ENCODE results near the gene AOC2.
A peak's percentile ranks its signal among the peaks of the same experiment; 100 is the strongest.

Gene AOC2, protein sequence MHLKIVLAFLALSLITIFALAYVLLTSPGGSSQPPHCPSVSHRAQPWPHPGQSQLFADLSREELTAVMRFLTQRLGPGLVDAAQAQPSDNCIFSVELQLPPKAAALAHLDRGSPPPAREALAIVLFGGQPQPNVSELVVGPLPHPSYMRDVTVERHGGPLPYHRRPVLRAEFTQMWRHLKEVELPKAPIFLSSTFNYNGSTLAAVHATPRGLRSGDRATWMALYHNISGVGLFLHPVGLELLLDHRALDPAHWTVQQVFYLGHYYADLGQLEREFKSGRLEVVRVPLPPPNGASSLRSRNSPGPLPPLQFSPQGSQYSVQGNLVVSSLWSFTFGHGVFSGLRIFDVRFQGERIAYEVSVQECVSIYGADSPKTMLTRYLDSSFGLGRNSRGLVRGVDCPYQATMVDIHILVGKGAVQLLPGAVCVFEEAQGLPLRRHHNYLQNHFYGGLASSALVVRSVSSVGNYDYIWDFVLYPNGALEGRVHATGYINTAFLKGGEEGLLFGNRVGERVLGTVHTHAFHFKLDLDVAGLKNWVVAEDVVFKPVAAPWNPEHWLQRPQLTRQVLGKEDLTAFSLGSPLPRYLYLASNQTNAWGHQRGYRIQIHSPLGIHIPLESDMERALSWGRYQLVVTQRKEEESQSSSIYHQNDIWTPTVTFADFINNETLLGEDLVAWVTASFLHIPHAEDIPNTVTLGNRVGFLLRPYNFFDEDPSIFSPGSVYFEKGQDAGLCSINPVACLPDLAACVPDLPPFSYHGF

DNA sequence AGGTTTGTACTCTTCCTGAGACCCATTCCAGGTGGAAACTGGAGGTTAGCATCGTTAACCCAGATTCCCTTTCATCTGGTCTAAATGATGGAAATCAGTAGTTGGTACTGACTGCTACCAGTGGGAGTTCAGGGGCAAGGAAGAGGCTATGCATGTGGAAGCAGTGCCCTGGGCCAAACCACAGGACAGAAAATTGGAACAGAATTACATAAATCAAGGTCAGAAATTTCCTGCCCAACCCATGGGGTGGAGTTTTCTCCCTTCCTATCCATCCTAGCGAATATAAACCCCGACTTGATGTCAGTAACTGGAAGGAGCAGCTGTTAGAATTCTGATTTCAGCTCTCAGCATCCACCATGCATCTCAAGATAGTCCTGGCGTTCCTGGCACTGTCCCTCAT lies at the start of gene AOC2:
TSS of gene AOC2 (plus strand) at position 310 of the 400 bp plus-strand sequence. CDS start at position 357, 47 bp downstream.
- no peak for DNase-seq (ENCODE audit: low read depth)

DNA sequence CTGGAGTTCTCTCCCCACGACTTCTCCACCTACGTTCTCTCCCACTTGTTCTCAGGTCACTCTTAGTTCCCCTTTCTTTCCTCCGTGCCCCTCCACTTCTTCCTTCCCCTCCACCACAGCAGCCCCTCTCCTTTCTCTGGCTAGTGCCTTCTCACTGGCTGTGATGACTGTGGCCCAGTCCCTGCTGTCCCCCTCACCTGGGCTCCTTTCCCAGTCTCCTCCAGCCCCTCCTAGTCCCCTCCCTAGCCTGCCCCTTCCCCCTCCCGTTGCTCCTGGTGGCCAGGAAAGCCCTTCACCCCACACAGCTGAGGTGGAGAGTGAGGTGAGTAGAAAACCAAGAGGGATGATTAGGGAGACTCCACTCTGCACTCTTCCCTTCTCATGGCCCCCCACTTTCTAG lies 49.3 kb upstream of the AOC2 start:
- DNase-seq (ENCODE audit: low read depth): no peak

DNA sequence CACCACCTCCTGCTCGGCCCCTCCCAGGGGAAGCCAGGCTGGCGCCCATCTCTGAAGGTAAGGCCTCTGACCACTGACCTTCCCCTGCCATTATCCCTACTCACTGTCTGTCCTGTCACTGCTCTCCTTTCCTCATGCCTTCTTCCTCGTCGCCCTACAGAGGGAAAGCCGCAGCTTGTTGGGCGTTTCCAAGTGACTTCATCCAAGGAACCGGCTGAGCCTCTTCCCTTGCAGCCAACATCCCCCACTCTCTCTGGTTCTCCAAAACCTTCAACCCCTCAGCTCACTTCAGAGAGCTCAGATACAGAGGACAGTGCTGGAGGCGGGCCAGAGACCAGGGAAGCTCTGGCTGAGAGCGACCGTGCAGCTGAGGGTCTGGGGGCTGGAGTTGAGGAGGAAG lies 48.9 kb upstream of the AOC2 start:
- DNase-seq (ENCODE audit: low read depth): no peak

DNA sequence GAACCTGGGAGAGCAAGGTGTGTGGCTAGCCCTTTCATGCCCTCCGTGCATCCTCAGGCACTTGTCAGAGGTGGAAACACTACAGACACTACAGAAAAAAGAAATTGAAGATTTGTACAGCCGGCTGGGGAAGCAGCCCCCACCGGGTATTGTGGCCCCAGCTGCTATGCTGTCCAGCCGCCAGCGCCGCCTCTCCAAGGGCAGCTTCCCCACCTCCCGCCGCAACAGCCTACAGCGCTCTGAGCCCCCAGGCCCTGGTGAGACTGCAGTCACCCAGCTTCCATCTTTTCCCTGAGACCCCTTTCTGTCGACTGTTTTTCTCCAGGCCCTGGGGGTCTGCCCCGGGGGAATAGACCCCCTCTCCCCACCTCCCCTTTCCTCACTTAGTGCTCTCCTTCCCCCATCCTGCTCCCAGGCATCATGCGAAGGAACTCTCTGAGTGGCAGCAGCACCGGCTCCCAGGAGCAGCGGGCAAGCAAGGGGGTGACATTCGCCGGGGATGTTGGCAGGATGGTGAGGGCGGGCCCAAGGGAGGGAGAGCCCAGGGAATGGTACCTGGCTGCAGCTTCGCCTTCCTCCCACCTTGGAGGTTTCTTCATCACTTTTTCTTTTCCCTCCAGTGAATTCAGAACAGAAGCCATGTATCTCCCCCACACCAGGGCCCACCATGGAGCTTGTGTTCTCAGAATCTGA lies 48.2 kb upstream of the AOC2 start:
- no peak for DNase-seq (ENCODE audit: low read depth)

DNA sequence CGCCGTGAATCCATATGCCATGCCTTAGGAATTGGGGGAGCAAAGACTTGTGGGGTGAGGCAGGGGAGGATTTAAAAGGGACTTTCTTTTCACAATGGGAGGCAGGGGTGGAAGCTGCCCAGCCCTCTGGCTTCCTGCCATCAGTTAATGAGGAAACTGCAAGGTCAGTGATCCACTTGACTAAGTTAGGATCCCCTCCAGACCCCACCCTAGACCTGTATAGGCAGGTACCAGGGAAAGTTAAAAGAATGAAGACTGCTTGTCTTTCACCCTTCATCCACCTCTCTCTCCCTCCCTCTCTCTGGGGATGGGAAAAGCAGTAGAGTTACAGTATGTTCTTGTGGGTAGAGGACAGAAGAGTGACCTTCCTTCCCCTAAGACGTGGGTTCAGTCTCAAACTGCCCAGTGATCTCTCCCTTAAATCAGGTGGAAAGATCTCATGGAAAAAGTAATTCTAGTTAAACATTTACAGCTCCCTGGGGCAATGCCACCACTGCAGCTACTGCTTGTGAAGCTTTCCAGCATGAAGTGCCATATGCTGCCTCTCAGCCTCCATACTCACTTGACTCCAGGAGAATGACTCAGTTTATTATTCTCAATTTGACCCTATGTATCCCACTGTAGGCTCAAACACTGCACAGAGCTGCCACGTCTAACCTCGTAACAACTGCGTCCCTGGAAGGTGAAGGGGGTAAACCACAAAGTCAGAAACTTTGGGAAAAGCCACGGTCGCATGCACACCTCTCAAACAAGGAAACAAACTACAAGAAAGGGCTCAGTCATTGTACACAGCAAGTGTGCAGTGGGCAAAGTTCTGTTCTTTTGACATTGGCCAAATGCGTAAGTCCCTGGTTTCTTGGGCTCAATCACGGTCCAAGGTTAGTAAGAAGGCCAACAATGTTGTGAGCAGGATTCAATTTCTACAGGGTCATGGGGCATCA lies 47.0 kb upstream of the AOC2 start:
- no peak for DNase-seq (ENCODE audit: low read depth)

DNA sequence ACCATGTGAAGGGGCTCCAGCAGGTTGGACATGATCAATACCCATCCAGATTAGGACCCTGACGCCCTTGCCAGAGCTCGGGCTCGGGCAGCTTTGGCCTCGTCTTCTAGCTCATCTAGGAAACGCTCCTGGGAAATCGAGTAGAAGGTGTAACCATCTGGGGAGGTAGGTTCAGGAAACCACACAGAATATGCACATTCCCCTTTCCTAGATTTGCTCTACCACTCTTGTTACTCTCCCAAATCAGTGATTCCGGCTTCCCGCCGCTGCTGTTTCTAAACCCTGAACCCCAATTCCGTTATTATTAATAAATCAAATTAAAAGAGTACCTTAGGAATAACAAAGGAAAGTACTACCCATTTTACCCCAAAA lies 46.4 kb upstream of the AOC2 start:
- DNase-seq (ENCODE audit: low read depth): no peak

DNA sequence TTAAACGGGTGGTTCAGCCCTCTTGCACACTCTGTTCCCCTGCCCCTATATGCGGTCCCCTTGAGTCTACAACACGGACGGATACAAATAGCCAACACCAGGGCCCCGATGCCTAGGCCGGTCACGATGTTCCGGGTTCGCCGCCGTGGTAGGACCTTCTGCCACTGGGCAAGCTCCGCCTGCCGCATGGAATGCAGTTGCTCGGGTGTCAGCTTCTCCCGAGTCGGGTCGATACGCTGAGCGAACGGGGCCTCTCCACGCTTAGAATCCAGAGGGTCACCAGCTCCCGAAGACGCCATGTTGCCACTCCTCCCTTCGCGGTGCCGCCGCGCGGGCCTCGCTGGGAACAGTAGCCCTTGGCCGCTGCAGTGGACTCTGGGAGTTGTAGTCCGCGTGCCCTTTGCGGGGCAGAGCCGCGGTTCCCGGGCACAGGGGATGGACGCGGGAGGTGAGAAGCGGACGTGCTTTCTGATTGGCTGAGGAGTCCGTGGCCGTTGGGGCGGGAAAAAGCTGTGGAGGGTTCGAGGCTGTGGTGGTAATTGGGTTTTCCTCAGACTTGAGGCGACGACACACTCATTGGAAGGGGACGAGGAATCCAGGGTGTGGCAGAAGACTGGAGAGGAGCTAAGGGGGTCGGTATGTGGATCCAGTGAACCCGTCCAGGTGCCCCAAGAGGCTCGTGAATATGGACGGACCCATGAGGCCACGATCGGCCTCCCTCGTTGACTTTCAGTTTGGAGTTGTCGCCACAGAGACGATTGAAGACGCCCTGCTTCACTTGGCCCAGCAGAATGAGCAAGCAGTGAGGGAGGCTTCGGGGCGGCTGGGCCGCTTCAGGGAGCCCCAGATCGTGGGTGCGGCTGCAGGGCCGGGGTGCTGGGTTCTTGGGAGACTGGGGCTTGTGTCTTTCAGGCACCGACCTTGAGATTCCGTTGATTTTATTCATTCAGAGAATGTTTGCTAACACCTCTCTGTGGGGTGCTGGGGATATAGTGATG lies 45.7 kb upstream of the AOC2 start, which contains the start of the genes CNTD1 and COA3:
TSS of gene CNTD1 (plus strand) at position 479 of the 998 bp plus-strand sequence. CDS start at position 686, 207 bp downstream.
TSS of gene COA3 (minus strand) at position 322 of the 998 bp plus-strand sequence. CDS start at position 299, 23 bp downstream.
- peak; percentile 88 for DNase-seq (ENCODE audit: low read depth)

DNA sequence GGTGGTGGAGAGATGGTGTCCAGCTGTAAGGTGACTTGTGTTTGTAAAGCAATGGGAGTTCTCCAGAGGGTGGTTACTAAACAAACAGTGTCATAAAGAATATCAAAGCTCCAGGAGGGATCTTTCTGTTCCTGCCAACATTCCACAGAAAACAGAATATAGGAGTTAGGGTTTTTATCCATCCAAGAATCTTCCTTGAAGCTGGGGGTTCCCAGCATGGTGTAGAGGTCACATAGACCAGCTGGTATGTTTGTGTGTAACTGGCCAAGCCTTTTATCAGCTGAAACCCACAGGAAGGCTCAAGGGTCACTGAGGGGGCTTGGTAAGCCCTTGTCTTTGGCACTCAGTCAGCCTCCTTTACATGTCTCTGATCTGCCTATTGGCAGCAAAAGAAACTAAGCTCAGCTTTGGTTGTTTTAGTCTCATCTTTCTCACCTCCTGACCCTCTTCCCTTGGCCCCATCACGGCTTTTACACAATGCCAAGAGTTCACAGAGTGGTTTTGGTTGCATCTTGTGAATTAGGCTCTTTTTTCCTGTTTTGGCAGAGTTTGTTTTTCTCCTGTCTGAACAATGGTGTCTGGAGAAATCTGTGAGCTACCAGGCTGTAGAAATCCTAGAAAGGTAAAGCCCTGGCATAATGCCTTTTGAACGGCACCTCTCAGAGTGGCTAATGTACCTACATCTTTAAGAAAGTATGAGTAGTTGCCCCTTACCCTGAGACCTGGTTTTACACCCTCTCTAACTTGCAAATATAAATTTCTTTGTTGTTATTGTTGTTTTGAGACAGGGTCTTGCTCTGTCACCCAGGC lies 41.1 kb upstream of the AOC2 start:
- no peak for DNase-seq (ENCODE audit: low read depth)

DNA sequence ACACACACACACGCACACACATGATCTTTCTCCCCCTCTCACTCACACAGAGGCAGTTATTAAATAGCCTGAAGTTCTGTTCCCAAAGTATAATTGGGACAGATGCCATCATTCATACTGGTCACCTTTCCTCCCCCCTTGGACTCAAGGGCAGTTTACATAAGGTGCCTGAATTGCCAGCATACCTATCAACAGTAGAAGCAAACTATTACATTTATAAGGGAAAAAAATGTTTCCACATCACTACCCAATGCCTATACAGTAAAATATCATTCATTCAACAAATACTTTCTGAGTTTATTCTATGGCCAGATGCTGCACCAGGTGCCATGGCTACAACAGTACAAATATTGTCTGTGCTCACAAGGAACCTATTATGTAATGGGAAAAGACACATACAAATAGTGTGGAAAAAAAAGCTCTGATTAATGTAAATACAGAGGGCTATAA lies 39.4 kb upstream of the AOC2 start:
- DNase-seq (ENCODE audit: low read depth): no peak

DNA sequence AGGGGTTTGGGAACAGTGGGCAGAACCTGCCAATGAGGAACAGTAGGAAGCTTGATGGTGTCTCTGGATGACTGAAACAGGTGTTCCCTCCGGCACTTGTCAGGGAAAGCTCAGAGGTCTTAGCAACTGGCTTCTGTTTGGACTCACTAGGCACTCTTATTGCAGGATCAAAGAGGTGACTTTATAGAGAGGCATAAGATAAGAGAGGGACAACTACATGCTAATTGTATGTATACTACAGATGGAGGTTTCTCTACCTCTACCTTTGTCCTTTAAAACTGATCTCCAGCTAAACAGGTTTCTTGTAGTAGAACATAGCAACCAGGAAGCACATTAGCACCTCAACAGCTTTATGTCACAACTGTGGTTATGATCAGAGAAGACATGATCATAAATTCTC lies 38.1 kb upstream of the AOC2 start:
- DNase-seq (ENCODE audit: low read depth): no peak

DNA sequence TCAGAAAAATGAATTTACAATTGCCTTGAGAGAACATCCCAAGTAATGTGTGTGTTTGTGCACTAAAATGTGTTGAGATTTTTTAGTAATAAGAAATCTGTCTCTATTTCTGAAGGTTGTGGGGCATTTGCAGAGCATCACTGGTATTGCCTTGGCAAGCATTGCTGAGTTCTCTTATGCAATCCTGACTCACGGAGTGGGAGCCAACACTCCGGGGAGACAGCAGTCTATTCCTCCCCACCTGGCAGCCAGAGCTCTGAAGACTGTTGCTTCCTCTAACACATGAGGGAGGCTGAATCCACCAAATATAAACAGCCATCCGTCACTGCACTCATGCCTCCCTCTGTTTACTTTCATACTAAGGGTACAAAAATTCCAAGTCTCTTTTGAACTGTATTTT lies 35.1 kb upstream of the AOC2 start:
- DNase-seq (ENCODE audit: low read depth): peak; percentile 68

DNA sequence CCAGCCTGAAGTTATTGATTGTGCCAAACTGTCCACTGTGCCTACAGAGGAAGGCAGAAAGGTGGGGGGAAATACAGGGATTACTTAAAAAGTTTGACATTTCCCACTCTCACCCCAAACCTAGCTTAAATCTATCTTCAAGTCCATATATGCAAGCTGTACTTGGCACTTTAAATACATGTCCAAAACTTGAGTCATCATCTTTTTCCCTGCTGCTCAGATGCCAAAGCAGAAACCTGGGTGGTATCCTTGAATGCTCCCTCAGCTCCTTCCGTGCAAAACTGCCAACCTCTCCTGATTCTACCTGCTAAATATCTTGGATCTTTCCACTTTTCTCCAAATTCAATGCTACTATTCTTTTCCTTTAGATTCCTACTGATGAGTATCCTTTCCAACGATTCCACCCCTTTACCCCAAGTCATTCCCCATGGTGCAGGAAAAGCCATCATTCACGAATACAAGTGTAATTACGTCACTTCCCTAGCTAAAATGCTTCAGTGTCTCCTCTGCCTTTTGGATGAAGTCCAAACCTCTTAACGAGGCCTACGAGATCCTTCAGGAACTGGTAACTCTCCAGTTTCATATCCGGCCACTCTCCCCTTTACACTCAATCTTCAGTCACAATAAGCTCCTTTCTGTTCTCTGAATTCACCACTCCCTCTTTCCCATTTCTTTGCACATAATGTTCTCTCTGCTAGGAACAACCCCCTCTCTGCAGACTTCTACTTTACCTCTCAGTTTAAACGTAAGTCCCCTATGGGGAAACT lies 29.6 kb upstream of the AOC2 start:
- peak; percentile 68 for DNase-seq (ENCODE audit: low read depth)

DNA sequence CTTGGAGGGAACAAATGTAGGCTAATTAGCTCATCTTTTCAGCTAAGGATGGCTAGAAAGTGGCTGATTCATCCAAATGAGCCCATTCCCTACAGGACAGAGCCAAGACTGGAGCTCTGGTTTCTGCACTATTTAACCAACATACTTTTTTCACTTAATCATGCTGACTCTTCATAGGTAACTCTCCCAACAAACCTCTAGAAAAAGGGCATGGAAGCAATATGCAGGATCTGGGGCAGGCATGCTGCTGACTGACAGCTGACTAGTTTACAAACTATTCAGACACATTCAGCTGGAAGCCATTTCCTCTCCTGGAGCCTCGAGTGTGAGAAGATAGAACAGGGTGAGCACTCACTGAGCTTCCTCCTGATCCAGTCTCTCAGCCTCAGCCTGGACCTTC lies 26.5 kb upstream of the AOC2 start:
- peak; percentile 68 for DNase-seq (ENCODE audit: low read depth)

DNA sequence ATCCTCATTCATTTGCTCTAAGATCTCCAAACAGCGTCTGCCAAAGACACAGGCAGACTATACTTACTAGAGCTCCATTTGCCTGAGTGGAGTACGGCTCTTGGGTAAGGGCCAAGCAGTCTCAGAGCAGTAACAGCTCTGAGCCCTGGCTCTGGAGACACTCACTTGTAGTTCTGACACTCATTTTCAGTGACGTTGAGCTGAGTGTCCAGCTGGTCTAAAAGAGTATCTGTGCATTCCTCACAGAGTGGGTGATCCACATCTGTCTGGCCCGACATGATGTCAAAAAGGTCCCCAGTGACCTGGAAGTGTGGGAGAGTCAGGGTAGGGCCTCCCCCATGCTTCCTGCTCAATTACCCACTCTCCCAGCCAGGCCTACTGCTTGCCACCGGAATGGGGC lies 26.0 kb upstream of the AOC2 start:
- no peak for DNase-seq (ENCODE audit: low read depth)

DNA sequence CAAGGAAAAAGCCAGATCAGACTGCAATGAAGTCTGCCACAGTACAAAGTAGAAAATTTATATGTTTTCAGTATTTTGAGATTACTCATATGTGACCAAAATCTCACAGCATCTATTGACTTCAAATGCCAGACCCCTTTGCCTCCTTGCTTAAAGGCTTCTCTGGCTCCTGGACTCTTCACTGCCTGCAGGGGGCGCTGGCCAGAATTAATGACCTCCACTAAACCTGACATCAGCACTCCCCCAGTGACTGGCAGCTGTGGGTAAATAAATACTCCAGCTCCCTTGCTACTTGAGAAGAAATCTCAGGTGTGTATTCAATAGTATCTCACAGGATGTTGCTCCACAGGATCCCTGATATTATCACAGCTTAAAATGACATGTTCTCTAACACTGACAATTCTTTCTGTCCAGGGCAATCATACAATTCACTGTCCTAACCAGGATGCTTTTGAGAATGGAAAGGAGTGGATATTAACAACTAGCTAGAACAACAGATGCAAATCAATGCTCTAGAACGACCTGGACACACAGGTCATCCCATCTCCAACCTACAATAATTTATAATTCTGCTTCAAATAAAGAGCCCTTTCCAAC lies 24.3 kb upstream of the AOC2 start:
- peak; percentile 63 for DNase-seq (ENCODE audit: low read depth)

DNA sequence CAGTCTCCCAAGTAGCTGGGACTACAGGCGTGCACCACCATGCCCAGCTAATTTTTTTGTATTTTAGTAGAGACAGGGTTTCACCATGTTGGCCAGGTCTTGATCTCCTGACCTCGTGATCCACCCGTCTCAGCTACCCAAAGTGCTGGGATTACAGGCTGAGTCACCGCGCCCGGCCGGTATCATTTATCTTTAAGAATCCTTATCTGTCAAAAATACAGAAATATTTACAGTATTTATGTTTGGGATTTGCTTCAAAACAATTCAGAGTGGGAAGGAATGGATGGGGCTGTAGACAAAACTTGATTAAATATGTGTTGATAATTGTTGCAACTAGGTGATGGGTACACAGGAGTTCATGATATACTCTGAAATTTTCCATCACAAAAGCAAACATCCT lies 23.2 kb upstream of the AOC2 start:
- DNase-seq (ENCODE audit: low read depth): no peak

DNA sequence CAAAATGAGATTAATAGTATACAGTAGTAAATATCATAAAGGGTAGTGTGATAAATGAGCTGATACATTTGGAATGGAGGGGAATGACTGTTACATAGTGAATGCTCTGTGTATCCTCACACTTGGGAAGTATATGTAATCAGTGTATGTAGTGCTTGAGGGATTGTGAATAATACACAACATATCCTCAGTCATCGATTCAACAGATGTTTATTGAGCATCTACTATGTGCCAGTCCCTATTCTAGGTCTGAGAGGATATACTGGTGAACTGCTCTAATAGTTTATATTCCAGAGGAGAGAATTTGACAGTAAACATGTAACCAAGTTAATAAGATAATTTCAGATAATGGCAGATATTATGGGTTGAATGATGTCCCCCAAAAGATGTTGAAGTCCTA lies 16.9 kb upstream of the AOC2 start:
- no peak for DNase-seq (ENCODE audit: low read depth)

DNA sequence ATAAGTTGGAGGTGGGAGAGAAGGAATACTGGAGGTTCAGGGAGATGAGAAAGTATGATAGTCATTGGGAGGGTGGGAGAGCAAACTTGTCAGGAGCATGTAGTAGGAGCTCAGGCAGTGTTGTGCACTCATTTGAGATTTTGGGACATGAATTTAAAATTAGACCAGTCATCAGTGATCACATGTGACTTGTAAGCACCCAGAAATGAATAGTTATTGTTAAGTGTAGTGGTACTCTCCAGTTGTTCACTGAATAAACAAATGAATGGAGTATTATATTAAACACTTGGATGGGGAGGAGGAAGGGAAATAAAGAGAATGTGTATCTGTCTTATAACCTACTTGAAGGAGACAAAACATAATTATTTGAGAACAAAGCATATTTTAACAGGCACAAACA lies 13.4 kb upstream of the AOC2 start:
- DNase-seq (ENCODE audit: low read depth): no peak
